Ovary (tissue), 3 donors: ENCODE measurements around the gene GUCY2D.

Experiments
- POLR2A ChIP-seq: fragments of 450-650 bp; IDR thresholded peaks from one replicate; pipeline ENCODE4 v1.6.1; 2017; ENCODE audit warnings: antibody characterized with exemption, mild to moderate bottlenecking, moderate library complexity
- TF ChIP-seq, protein P1 (sequence below), 3 donors: fragments of 450-650 bp in 2 of 3; fragments of 200-600 bp in 1 of 3; IDR thresholded peaks; one replicate each; pipeline versions ENCODE4 v1.5.1 to v1.8.0; 2016 to 2022; ENCODE audit warnings: antibody characterized with exemption in 3 of 3, mild to moderate bottlenecking in 1 of 3
- donor health status: DM: no; HTN: no; CAD: no.

DNA sequence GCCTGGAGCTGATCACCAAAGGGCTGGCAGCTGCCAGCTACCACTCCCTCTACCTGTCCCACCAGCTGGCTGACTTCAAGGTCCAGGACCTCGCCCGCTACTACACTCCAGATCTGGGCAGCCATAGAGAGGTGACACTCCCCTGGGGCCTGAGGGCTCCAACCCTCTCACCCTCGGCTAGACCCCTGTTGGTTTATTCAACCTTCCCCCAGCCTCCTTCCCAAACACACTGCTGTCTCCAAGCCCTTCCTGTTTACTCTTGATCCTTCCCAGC, 67.1 kb downstream of the GUCY2D start:
- TF ChIP-seq, protein P1, sequence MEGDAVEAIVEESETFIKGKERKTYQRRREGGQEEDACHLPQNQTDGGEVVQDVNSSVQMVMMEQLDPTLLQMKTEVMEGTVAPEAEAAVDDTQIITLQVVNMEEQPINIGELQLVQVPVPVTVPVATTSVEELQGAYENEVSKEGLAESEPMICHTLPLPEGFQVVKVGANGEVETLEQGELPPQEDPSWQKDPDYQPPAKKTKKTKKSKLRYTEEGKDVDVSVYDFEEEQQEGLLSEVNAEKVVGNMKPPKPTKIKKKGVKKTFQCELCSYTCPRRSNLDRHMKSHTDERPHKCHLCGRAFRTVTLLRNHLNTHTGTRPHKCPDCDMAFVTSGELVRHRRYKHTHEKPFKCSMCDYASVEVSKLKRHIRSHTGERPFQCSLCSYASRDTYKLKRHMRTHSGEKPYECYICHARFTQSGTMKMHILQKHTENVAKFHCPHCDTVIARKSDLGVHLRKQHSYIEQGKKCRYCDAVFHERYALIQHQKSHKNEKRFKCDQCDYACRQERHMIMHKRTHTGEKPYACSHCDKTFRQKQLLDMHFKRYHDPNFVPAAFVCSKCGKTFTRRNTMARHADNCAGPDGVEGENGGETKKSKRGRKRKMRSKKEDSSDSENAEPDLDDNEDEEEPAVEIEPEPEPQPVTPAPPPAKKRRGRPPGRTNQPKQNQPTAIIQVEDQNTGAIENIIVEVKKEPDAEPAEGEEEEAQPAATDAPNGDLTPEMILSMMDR (IDR thresholded peaks at IDR 0.05) = no peak
- TF ChIP-seq POLR2A = no peak
